WI38 (cell line): ENCODE measurements around the gene ADAMTS9.

Source experiments
- H3K4me3 ChIP-seq: 2 replicates; pipeline ENCODE4 v1.5.1; 2011; ENCODE audit warnings: low read depth, mild to moderate bottlenecking, control low read depth, low read length
- TF ChIP-seq, protein P1 (sequence below): IDR thresholded peaks from 2 replicates; pipeline ENCODE4 v1.5.1; 2012; ENCODE audit warnings: low read depth, mild to moderate bottlenecking, control low read depth, low read length

ADAMTS9 gene

DNA sequence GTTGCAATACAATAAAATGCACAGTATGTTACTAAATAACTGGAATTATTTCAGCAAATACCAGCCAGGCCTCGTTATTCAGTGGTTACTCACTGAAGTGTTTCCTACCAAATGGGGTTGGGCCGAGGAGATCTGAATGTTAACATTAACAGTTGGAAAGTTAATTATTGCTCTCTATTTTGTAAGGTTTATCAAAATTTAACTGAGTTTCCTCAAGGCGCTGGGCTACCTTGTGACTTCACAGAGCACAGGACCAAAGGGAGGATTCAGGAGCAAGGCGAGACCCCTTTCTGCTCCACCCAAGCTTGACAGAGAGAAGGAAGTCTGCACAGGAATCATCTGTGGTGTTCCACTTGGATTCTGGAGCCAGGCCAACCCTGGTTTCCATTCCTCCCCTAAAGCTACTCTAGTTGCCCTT is 21.6 kb downstream of the ADAMTS9 start:
- H3K4me3 ChIP-seq, result no peak overlapping the region
- TF ChIP-seq, protein P1, sequence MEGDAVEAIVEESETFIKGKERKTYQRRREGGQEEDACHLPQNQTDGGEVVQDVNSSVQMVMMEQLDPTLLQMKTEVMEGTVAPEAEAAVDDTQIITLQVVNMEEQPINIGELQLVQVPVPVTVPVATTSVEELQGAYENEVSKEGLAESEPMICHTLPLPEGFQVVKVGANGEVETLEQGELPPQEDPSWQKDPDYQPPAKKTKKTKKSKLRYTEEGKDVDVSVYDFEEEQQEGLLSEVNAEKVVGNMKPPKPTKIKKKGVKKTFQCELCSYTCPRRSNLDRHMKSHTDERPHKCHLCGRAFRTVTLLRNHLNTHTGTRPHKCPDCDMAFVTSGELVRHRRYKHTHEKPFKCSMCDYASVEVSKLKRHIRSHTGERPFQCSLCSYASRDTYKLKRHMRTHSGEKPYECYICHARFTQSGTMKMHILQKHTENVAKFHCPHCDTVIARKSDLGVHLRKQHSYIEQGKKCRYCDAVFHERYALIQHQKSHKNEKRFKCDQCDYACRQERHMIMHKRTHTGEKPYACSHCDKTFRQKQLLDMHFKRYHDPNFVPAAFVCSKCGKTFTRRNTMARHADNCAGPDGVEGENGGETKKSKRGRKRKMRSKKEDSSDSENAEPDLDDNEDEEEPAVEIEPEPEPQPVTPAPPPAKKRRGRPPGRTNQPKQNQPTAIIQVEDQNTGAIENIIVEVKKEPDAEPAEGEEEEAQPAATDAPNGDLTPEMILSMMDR, result no peak

DNA sequence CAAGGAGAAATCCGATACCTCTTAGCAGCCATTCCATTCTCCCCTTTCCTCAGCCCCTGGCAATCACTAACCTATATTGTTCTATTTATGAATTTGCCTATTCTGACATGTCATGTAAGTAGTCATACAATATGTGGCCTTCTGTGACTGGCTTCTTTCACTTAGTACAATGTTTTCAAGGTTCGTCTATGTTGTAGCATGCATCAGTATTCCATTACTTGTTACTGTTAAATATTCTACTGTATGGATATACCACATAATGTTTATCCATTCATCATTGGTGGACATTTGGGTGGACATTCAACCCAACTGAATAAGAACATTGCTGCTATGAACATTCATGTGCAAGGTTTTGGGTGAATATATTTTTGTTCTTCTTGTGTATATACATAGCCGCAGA is 23.4 kb downstream of the ADAMTS9 start:
- H3K4me3 ChIP-seq, result no peak overlapping the region
- TF ChIP-seq, protein P1, result no peak

DNA sequence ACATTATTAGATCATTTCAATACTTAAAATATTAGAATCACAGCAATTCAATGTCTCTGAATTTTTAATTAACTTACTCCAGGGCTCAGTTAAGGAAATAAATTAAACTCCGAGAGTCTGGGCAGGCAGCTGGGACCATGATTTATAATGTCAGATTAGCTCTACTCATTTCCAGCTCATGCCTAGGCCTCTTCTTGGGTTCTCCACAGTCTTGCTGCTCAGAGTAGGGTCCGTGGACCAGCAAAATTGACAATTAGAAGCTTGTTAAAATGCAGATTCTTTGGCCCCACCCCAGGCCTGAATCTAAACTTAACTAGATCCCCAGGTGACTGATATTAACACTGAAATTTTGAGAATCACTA is 28.2 kb downstream of the ADAMTS9 start:
- no peak overlapping the region for H3K4me3 ChIP-seq
- TF ChIP-seq, protein P1, result no peak

DNA sequence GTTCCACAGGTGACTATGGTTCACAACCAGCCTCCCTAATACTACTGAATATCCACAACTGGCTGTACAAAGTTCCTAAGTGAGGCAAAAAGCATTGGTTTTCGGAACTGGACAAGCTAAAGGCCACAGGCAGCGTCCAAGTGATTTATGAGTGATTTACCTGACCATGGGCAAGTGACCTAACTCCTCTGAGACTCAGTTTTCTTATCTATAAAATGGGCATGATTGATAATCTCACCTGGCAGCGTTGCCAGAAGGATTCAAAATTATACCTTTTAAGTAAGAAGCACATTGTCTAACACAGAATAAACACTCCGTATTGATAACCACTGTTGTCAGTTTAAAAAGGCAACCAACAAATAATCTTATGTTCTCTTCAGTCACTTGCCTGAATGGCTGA is 29.8 kb downstream of the ADAMTS9 start:
- no peak overlapping the region for H3K4me3 ChIP-seq
- TF ChIP-seq, protein P1, result no peak

DNA sequence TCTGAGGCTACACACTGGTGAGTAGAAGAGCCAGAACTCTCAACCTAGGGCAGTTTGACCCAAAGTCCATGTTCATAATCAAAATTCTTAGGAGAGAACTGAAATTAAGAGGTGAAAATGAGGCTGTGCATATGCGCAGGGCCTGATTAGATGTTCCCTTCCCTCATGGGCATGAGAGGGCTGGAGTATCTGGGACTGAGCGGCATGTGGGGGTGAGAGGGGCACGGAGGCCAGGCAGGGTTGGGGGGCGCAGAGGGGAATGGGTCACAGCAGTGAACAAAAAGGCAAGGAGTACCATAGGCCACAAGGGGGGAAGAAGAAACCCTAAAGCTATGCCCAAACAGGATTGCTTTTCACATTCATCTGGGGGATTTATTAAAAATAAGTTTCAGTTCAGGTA is 31.3 kb downstream of the ADAMTS9 start:
- TF ChIP-seq, protein P1, result no peak
- H3K4me3 ChIP-seq, result no peak overlapping the region

DNA sequence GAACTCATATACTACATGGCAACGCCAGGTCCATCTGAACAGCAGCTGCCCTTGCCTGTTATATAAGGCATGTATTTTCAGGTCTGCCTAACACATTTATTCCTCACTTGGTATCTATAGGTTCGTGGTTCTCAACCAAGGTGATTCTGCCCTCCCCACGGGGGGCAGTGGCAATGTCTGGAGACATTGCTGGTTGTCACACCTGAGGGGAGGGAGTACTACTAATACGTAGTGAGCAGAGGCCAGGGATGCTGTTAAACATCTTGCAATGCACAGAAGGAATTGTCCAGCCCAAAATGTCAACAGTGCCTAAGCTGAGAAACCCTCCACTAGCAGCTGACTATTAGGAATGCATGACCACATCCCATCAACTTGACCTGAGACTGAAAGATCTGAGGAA is 32.6 kb downstream of the ADAMTS9 start:
- TF ChIP-seq, protein P1, result no peak
- no peak overlapping the region for H3K4me3 ChIP-seq

DNA sequence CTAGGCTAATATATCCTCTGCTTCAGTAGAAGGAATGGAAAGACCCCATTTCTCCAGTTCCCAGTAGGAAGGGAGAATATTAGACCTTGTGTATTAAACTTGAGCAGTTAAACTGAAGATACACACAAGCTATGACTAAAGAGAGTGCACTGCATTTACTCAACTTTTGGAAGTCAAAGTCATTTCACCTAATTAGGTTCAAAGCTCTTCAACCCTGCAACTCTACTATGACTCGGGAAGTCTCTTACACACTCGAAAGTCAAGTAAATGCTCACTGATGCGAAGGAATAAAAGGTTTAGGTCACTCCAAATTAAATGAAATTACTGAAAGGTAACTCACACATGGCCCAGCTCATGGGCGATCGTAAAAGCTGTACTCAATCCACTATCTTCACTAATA is 33.8 kb downstream of the ADAMTS9 start:
- TF ChIP-seq, protein P1, result no peak

More for the DNA sequence above, 33.8 kb downstream of the ADAMTS9 start:
- H3K4me3 ChIP-seq, result no peak overlapping the region
